A549 (cell line): ENCODE measurements around the gene UBE3C. TPM values are rescaled to one million over a fixed set of nuclear protein-coding genes. Genes with fewer than 3 reads are reported as not detected.

ENCODE experiments used
- ATAC-seq, 2 experiments: fragments of 200-7000 bp in 1 of 2; fragments of >200 bp in 1 of 2; cut with Nextera tagmentation in 1 of 2; cut with Tn5 transposase in 1 of 2; 3 replicates each; pipeline versions ENCODE4 v1.8.0 to v1.9.1; 2018 to 2020; ENCODE audit warnings: mild to moderate bottlenecking in 1 of 2, moderate library complexity in 1 of 2
- CTCF ChIA-PET: fragments of 300-600 bp; sonication (Branson Sonifier 250); formaldehyde crosslinking; extraction: SDS; loops from one replicate; lab custom pipeline; 2021; ENCODE audit warnings: antibody characterized with exemption, inconsistent platforms; lab: Yijun Ruan, JAX
- POLR2A ChIA-PET: fragments of 350-600 bp; formaldehyde crosslinking; extraction: SDS; loops from one replicate; lab custom pipeline; 2021; ENCODE audit warnings: antibody characterized with exemption, inconsistent platforms; lab: Yijun Ruan, JAX
- DNase-seq, 2 experiments: peaks; one replicate each; pipeline versions ENCODE4 v3.0.0 to v3.0.0-alpha.2; 2011 to 2016; ENCODE audit warnings: low read depth in 1 of 2, low spot score in 1 of 2
- FAIRE-seq: peaks from 2 replicates; lab custom pipeline; 2011; peaks lifted over from hg19 to GRCh38; lab: Jason Lieb, UNC
- H3K27ac ChIP-seq, 2 experiments: fragments of >200 bp; sonication (Bioruptor Twin); formaldehyde crosslinking; 3 replicates each; pipeline ENCODE4 v1.5.1; 2016 to 2017
- H3K4me1 ChIP-seq: fragments of >200 bp; sonication (Bioruptor Twin); formaldehyde crosslinking; 3 replicates; pipeline ENCODE4 v1.6.1; 2016
- H3K4me2 ChIP-seq: fragments of >200 bp; sonication (Bioruptor Twin); formaldehyde crosslinking; 3 replicates; pipeline ENCODE4 v1.6.1; 2016
- H3K4me3 ChIP-seq: fragments of >200 bp; sonication (Bioruptor Twin); formaldehyde crosslinking; 3 replicates; pipeline ENCODE4 v1.5.1; 2016
- H3K9me3 ChIP-seq: fragments of >200 bp; sonication (Bioruptor Twin); formaldehyde crosslinking; 3 replicates; pipeline ENCODE4 v1.6.1; 2016
- ATOH8 ChIP-seq: fragments of 250-450 bp; sonication (Bioruptor Pico); IDR thresholded peaks from 2 replicates; pipeline ENCODE4 v1.5.0; 2020; ENCODE audit warnings: low read depth, mild to moderate bottlenecking, moderate library complexity
- BHLHE40 ChIP-seq: IDR thresholded peaks from 2 replicates; pipeline ENCODE4 v1.6.1; 2012; ENCODE audit warnings: low read depth, low read length, inconsistent platforms
- CBX2 ChIP-seq: fragments of 200-600 bp; sonication (generic); IDR thresholded peaks from 2 replicates; pipeline ENCODE4 v1.6.1; 2016; ENCODE audit warnings: low read depth, mild to moderate bottlenecking, borderline replicate concordance
- CEBPB ChIP-seq, 2 experiments: fragments of >200 bp in 1 of 2; sonication (Bioruptor Twin) in 1 of 2; formaldehyde crosslinking in 1 of 2; IDR thresholded peaks; 2 replicates each; pipeline ENCODE4 v1.6.1; 2012 to 2016
- CHD2 ChIP-seq: fragments of 150-350 bp; IDR thresholded peaks from 2 replicates; pipeline ENCODE4 v1.6.1; 2014; ENCODE audit warnings: low read length; ENCODE audit not compliant: partially characterized antibody
- EHF ChIP-seq: fragments of 250-450 bp; sonication (Bioruptor Pico); IDR thresholded peaks from 2 replicates; pipeline ENCODE4 v1.5.0; 2020; ENCODE audit warnings: mild to moderate bottlenecking
- EHMT2 ChIP-seq: fragments of 200-600 bp; sonication (generic); IDR thresholded peaks from 2 replicates; pipeline ENCODE4 v1.6.1; 2016; ENCODE audit warnings: antibody characterized with exemption, low read depth, mild to moderate bottlenecking, moderate library complexity
- FOSB ChIP-seq: fragments of 250-450 bp; sonication (Bioruptor Pico); IDR thresholded peaks from 2 replicates; pipeline ENCODE4 v1.5.0; 2020; ENCODE audit warnings: mild to moderate bottlenecking, moderate library complexity
- GATA3 ChIP-seq: IDR thresholded peaks from 2 replicates; pipeline ENCODE4 v1.6.1; 2012; ENCODE audit warnings: borderline replicate concordance
- HEYL ChIP-seq: fragments of 250-450 bp; sonication (Bioruptor Pico); IDR thresholded peaks from 2 replicates; pipeline ENCODE4 v1.8.0; 2021; ENCODE audit warnings: mild to moderate bottlenecking, moderate library complexity
- KDM1A ChIP-seq: fragments of 200-600 bp; sonication (generic); IDR thresholded peaks from 2 replicates; pipeline ENCODE4 v1.6.1; 2016; ENCODE audit warnings: low read depth, mild to moderate bottlenecking
- KDM5A ChIP-seq: fragments of 200-600 bp; sonication (generic); IDR thresholded peaks from 2 replicates; pipeline ENCODE4 v1.6.1; 2016; ENCODE audit warnings: antibody characterized with exemption, mild to moderate bottlenecking
- MAFK ChIP-seq: fragments of 450-650 bp; IDR thresholded peaks from 2 replicates; pipeline ENCODE4 v1.6.1; 2014; ENCODE audit not compliant: partially characterized antibody
- NFE2L2 ChIP-seq: fragments of 150-350 bp; conservative IDR thresholded peaks from 2 replicates; pipeline ENCODE4 v1.6.1; 2014; ENCODE audit warnings: low read length
- NPAS2 ChIP-seq: fragments of 250-450 bp; sonication (Bioruptor Pico); IDR thresholded peaks from 2 replicates; pipeline ENCODE4 v1.8.0; 2022; ENCODE audit warnings: mild to moderate bottlenecking, moderate library complexity, borderline replicate concordance
- NR3C1 ChIP-seq: fragments of >200 bp; sonication (Bioruptor Twin); formaldehyde crosslinking; IDR thresholded peaks from 3 replicates; pipeline ENCODE4 v1.6.1; 2017
- PHF8 ChIP-seq: fragments of 200-600 bp; sonication (generic); IDR thresholded peaks from 2 replicates; pipeline ENCODE4 v1.6.1; 2016; ENCODE audit warnings: low read depth, mild to moderate bottlenecking, antibody characterized with exemption, moderate library complexity, borderline replicate concordance
- POLR2A ChIP-seq: IDR thresholded peaks from 2 replicates; pipeline ENCODE4 v1.6.1; 2012; ENCODE audit warnings: mild to moderate bottlenecking, low read length
- POLR2AphosphoS2 ChIP-seq: conservative IDR thresholded peaks from 2 replicates; pipeline ENCODE4 v1.6.1; 2012; ENCODE audit warnings: low read length, improper control_type of control experiment, inconsistent platforms
- RAD21 ChIP-seq, 2 experiments: fragments of >200 bp in 1 of 2; sonication (Bioruptor Twin) in 1 of 2; formaldehyde crosslinking in 1 of 2; IDR thresholded peaks in 1 of 2; conservative IDR thresholded peaks in 1 of 2; 2 replicates in 1 of 2; 3 replicates in 1 of 2; pipeline ENCODE4 v1.6.1; 2012 to 2018; ENCODE audit warnings: inconsistent platforms in 1 of 2
- RARB ChIP-seq: fragments of 250-450 bp; sonication (Bioruptor Pico); IDR thresholded peaks from 2 replicates; pipeline ENCODE4 v1.8.0; 2021; ENCODE audit warnings: mild to moderate bottlenecking, moderate library complexity
- SMC3 ChIP-seq: fragments of >200 bp; sonication (Bioruptor Twin); formaldehyde crosslinking; IDR thresholded peaks from 3 replicates; pipeline ENCODE4 v1.6.1; 2018; ENCODE audit warnings: inconsistent platforms
- SREBF2 ChIP-seq: fragments of 450-650 bp; IDR thresholded peaks from 2 replicates; pipeline ENCODE4 v1.6.1; 2014; ENCODE audit warnings: mild to moderate bottlenecking, moderate library complexity
- ZC3H11A ChIP-seq: fragments of 450-650 bp; IDR thresholded peaks from 2 replicates; pipeline ENCODE4 v1.6.1; 2014; ENCODE audit warnings: antibody characterized with exemption, mild to moderate bottlenecking
- ZFP36 ChIP-seq: fragments of 450-650 bp; IDR thresholded peaks from 2 replicates; pipeline ENCODE4 v1.6.1; 2014; ENCODE audit warnings: borderline replicate concordance; ENCODE audit not compliant: partially characterized antibody
- ZNF302 ChIP-seq: fragments of 250-450 bp; sonication (Bioruptor Pico); IDR thresholded peaks from 2 replicates; pipeline ENCODE4 v1.9.0; 2021; ENCODE audit warnings: inconsistent platforms, mild to moderate bottlenecking, moderate library complexity
- ZSCAN20 ChIP-seq: fragments of 250-450 bp; sonication (Bioruptor Pico); IDR thresholded peaks from 2 replicates; pipeline ENCODE4 v1.8.0; 2022; ENCODE audit warnings: mild to moderate bottlenecking, moderate library complexity
- WGBS: methylation state at CpG from one replicate; pipeline ENCODE4 v1.1.6; 2017; ENCODE audit errors: missing lambda C conversion rate; 5-methylcytosine and 5-hydroxymethylcytosine counted together
- polyA plus RNA-seq, 4 experiments: library from polyadenylated mRNA; depleted of rRNA in 3 of 4; stranded (reverse); fragments of >200 nt; fragmentation: RNase III in 1 of 4; extraction: RNeasy Plus Mini Kit Qiagen cat#74134 plus additional on column Dnase treatment in 1 of 4; gene quantifications; 2 replicates in 3 of 4; 3 replicates in 1 of 4; pipeline ENCODE4 v1.2.3, GENCODE V29; 2011 to 2017
- TF ChIP-seq, protein P1 (sequence below): fragments of >200 bp; sonication (Bioruptor Twin); formaldehyde crosslinking; IDR thresholded peaks from 3 replicates; pipeline ENCODE4 v1.5.1; 2016
- TF ChIP-seq, protein P2 (sequence below): fragments of >200 bp; sonication (Bioruptor Twin); formaldehyde crosslinking; IDR thresholded peaks from 3 replicates; pipeline ENCODE4 v1.6.1; 2016

UBE3C gene
- polyA plus RNA-seq, 2 of the 4 experiments (the other 2 are of a cell fraction), result 52.1 to 73.2 TPM

- no peak for TF ChIP-seq CEBPB (IDR thresholded peaks at IDR 0.05)
- TF ChIP-seq, protein P1, sequence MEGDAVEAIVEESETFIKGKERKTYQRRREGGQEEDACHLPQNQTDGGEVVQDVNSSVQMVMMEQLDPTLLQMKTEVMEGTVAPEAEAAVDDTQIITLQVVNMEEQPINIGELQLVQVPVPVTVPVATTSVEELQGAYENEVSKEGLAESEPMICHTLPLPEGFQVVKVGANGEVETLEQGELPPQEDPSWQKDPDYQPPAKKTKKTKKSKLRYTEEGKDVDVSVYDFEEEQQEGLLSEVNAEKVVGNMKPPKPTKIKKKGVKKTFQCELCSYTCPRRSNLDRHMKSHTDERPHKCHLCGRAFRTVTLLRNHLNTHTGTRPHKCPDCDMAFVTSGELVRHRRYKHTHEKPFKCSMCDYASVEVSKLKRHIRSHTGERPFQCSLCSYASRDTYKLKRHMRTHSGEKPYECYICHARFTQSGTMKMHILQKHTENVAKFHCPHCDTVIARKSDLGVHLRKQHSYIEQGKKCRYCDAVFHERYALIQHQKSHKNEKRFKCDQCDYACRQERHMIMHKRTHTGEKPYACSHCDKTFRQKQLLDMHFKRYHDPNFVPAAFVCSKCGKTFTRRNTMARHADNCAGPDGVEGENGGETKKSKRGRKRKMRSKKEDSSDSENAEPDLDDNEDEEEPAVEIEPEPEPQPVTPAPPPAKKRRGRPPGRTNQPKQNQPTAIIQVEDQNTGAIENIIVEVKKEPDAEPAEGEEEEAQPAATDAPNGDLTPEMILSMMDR, result no peak
Observed at GRCh38 chr7:157195868-157196267, 57.1 kb downstream of the UBE3C start (continued).

DNA sequence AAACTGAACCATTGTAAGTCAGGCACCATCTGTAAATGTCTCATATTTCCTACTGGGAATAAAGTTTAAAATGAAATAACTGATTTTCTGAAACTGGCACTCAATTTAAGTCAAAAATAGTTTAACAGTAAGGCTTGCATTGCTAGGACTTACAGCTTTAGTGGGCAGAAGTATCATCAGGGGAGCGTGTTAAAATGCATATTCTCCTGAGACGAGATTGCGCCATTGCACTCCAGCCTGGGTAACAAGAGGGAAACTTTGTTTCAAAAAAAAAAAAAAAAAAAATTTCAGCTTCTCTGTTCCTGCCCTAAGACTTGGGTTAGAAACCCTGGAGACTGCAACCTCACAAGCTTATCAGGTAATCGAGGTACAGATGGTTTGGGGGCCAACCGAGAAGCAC, 65.4 kb downstream of the UBE3C start:
- H3K4me3 ChIP-seq, result no peak overlapping the region
- TF ChIP-seq, protein P2, sequence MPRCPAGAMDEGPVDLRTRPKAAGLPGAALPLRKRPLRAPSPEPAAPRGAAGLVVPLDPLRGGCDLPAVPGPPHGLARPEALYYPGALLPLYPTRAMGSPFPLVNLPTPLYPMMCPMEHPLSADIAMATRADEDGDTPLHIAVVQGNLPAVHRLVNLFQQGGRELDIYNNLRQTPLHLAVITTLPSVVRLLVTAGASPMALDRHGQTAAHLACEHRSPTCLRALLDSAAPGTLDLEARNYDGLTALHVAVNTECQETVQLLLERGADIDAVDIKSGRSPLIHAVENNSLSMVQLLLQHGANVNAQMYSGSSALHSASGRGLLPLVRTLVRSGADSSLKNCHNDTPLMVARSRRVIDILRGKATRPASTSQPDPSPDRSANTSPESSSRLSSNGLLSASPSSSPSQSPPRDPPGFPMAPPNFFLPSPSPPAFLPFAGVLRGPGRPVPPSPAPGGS, result no peak
- TF ChIP-seq KDM5A (no peak), RARB (CRISPR knock-in tag) (no peak), ZFP36 (no peak), ATOH8 (CRISPR knock-in tag) (no peak), EHMT2 (no peak), FOSB (no peak), POLR2A (no peak), NPAS2 (CRISPR knock-in tag) (no peak), ZSCAN20 (no peak)
- DNase-seq (no peak), ATAC-seq (no peak), FAIRE-seq (no peak)
- no peak overlapping the region for H3K27ac ChIP-seq
- ChIA-PET CTCF (interaction anchor here (1.2 to 2.4 kb wide), 3 partner anchors 16 to 70 kb away, joined by 3 to 6 read pairs (median 3); no protein-coding TSS in a partner anchor), POLR2A (no interaction called here)
- H3K9me3 ChIP-seq, result no peaks in the 10 kb centered on the region
- WGBS, result 95% methylated on average over 5 of the region's 5 CpGs
- H3K4me2 ChIP-seq, result no peak overlapping the region
- no peaks in the 10 kb centered on the region for H3K4me1 ChIP-seq

DNA sequence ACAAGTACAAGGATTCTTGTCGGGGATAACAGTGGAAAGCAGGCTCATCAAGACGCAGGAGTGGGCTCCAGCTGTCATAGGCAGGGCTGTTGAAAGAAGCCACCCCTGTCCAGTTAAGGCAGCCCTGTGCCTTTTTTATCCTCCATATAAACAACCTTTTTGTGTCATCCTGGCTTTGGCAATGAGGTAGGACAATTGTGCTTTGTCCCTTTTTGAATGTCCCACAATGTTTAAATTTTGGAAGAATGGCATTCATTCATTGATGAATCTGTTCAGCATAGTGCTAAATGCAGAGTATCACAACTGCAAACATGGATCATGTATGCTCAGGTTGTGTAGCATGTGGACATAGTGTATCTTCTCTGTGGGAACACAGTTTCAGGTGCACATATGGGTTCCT, 66.7 kb downstream of the UBE3C start:
- Histone ChIP-seq H3K4me2 (no peak overlapping the region), H3K9me3 (no peaks in the 10 kb centered on the region), H3K27ac (no peak overlapping the region), H3K4me3 (no peak overlapping the region), H3K4me1 (no peaks in the 10 kb centered on the region)
- POLR2A ChIA-PET, result no interaction called here
- 91% methylated on average over 2 of the region's 2 CpGs for WGBS
- FAIRE-seq (no peak), DNase-seq (no peak), ATAC-seq (no peak)
- CTCF ChIA-PET, result interaction anchor here (1.3 to 2.4 kb wide), 3 partner anchors 19 to 68 kb away, joined by 3 to 6 read pairs (median 4); no protein-coding TSS in a partner anchor
- TF ChIP-seq FOSB, result no peak
- TF ChIP-seq POLR2AphosphoS2, result 0 out of 2 replicates have a peak, but pooled peaks have one; percentile 68
- TF ChIP-seq SMC3, result no peak
- TF ChIP-seq EHMT2, result no peak
- TF ChIP-seq NR3C1, result no peak

DNA sequence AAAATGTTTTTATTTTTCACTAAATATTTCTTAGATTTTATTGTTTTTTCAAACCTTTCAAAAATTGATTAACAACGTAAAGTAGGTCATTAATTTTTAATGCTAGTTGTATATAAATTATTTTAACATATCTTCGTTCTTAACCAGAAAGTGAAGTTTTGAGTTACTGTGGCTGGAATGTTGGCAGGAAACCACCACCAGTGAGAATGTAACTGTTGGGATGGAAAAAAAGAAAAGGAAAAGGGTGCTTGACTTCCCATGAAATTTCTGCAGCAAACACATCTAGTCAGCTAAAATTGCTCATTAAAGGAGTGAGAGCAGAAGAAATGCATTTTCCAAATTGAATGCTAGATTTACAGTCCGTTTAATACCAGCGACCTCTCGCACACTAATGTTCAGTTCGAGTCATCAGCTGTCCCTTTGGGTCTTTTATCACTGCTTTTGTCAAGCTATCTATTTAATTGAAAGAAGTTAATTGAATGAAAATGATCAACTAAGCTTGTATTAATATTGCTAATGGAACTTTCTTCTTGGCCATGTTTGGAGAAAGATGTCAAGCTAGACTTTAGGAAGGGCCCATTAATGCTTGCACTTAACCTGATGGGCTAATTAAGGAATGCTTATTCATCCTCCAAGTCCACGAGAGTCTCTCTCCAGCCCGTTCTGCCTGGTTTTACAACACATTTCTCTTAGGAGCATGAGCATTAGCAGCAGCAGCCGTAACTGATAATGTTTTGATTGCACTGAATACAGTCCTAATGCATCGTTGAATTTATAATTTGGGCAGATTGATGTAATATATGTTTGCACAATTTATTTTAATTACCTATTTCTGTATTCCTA, 70.1 kb downstream of the UBE3C start:
- POLR2A ChIA-PET, result no interaction called here
- Histone ChIP-seq H3K9me3 (no peaks in the 10 kb centered on the region), H3K4me2 (no peak overlapping the region), H3K27ac (no peak overlapping the region), H3K4me1 (no peaks in the 10 kb centered on the region), H3K4me3 (no peak overlapping the region)
- DNase-seq (no peak), ATAC-seq (no peak), FAIRE-seq (no peak)
- WGBS, result 91% methylated on average over 10 of the region's 10 CpGs
- CTCF ChIA-PET, result interaction anchor here (0.8 kb wide), 1 partner anchor 65 kb away, joined by 3 read pairs; no protein-coding TSS in a partner anchor
- TF ChIP-seq CBX2 (no peak), NFE2L2 (no peak), ZNF302 (no peak), KDM1A (no peak), PHF8 (no peak), BHLHE40 (no peak), CHD2 (no peak), EHF (CRISPR knock-in tag) (no peak), ZC3H11A (no peak), RAD21 (conservative IDR thresholded peaks at IDR 0.05 in 1 of 2, IDR thresholded peaks at IDR 0.05 in 1 of 2) (no peak), MAFK (no peak), NPAS2 (CRISPR knock-in tag) (no peak), FOSB (no peak), GATA3 (no peak), SREBF2 (no peak), HEYL (no peak)
